ENCODE results near the gene ZCCHC17. TPM values are rescaled to one million over a fixed set of nuclear protein-coding genes. Genes with fewer than 3 reads are reported as not detected.
A peak's percentile ranks its signal among the peaks of the same experiment; 100 is the strongest.

The ZCCHC17 gene
- total RNA-seq, 1 donor from 2014 or later = 17.4 TPM

DNA sequence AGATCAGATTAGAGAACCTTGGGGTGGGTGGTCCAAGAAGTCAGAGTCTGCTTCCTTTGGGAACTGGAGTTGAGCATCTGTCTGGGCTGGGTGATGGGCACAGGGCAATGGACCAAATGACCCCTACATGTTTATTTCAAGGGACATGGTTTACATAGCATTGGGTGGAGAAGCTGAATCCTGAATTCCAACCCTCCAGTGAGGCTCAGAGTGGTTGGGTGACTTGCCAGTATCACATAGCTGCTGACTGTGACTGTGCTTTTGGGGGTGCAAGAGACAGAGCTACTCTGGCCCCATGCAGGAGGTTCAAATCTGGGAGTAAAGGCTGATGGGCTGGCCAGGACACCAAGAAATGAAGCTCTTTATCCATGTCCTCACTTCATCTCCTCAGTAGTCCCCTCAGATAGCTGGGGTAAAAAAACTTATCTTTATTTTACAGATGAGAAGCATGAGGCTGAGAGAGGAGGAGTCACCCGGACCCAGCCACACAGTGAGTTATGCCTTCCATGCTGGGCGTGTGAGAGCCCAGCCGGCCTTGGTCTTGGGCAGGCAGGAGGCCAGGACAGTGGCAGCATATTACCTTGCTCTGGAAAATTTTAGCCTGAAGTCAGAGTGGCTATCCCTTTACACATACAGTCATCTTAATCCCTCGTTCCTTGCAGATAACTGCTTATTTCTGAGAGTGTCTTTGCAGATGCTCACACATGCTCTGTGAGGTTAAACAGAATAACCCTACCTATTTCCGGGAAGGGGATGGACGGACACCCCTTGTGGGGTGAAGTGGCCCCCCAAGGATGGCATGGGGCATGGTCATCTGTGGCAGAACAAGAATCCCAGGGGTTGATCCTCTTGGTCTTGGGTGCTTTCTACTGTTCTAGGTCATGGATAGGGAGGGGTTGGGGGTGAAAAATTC, 113.4 kb downstream of the ZCCHC17 start:
- no peak for DNase-seq (ENCODE audit: extremely low spot score in 2 of 2)
- Histone ChIP-seq H3K27ac (no peak overlapping the region), H3K27me3 (no peaks in the 10 kb centered on the region), H3K4me3 (no peak overlapping the region), H3K4me1 (no peaks in the 10 kb centered on the region), H3K36me3 (no peaks in the 10 kb centered on the region), H3K9me3 (no peaks in the 10 kb centered on the region)
- TF ChIP-seq, protein P1, sequence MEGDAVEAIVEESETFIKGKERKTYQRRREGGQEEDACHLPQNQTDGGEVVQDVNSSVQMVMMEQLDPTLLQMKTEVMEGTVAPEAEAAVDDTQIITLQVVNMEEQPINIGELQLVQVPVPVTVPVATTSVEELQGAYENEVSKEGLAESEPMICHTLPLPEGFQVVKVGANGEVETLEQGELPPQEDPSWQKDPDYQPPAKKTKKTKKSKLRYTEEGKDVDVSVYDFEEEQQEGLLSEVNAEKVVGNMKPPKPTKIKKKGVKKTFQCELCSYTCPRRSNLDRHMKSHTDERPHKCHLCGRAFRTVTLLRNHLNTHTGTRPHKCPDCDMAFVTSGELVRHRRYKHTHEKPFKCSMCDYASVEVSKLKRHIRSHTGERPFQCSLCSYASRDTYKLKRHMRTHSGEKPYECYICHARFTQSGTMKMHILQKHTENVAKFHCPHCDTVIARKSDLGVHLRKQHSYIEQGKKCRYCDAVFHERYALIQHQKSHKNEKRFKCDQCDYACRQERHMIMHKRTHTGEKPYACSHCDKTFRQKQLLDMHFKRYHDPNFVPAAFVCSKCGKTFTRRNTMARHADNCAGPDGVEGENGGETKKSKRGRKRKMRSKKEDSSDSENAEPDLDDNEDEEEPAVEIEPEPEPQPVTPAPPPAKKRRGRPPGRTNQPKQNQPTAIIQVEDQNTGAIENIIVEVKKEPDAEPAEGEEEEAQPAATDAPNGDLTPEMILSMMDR (IDR thresholded peaks at IDR 0.05) = no peak
- no peak for TF ChIP-seq POLR2AphosphoS5 (IDR thresholded peaks at IDR 0.05; ENCODE audit: insufficient read depth in 1 of 2, low read depth in 1 of 2)
- TF ChIP-seq POLR2A (IDR thresholded peaks at IDR 0.05) = no peak
- intact Hi-C loops (cut with DNase I) = no loop called here

DNA sequence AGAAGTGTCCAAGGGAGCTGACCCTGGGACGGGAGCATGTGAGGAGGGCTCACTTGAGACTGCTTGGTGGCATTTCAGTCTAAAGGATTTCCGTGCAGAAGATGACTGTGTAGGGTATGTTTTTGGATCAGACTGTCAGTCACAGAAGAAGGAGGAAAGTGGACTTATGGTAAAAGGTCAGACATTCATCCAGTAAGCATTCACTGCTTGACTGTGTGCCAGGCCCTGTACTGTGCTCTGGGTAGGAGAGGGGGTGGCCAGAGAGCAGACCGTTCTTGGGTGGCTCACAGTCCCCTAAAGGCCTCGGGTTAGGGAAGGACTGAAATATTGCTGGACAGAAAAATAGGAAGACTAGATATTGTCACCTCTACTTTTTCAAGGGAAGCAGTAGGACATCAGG, 114.0 kb downstream of the ZCCHC17 start:
- no peak for DNase-seq (ENCODE audit: extremely low spot score in 2 of 2)
- H3K36me3 ChIP-seq = no peaks in the 10 kb centered on the region
- H3K27me3 ChIP-seq = no peaks in the 10 kb centered on the region
- H3K9me3 ChIP-seq = no peaks in the 10 kb centered on the region
- TF ChIP-seq, protein P1 (IDR thresholded peaks at IDR 0.05) = no peak
- TF ChIP-seq POLR2AphosphoS5 (IDR thresholded peaks at IDR 0.05; ENCODE audit: insufficient read depth in 1 of 2, low read depth in 1 of 2) (no peak), POLR2A (IDR thresholded peaks at IDR 0.05) (no peak)
- no peaks in the 10 kb centered on the region for H3K4me1 ChIP-seq
- no peak overlapping the region for H3K4me3 ChIP-seq
- no peak overlapping the region for H3K27ac ChIP-seq
- intact Hi-C loops (cut with DNase I) = no loop called here

DNA sequence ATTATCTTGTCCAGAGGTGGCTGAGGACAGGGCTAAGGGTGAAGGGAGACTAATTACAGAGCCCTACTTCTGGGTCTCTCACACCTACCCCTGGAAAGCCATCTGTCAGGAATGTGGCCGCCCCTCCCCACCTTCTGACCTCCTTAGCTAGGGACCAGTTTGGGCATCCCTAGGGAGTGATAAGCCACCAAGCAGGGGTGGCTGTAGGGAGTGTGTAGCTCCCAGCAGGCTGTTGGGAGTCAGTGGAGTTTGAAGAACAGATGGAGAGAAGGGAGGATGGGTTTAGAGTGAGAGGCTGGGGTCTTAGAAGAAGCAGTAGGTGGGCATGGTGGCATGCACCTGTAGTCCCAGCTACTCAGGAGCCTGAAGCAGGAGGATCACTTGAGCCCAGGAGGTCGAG, 115.4 kb downstream of the ZCCHC17 start:
- Histone ChIP-seq H3K4me3 (no peak overlapping the region), H3K9me3 (no peaks in the 10 kb centered on the region), H3K27ac (no peak overlapping the region), H3K27me3 (no peaks in the 10 kb centered on the region), H3K4me1 (no peaks in the 10 kb centered on the region), H3K36me3 (no peaks in the 10 kb centered on the region)
- intact Hi-C loops (cut with DNase I) = no loop called here
- TF ChIP-seq, protein P1 (IDR thresholded peaks at IDR 0.05) = no peak
- TF ChIP-seq POLR2AphosphoS5 (IDR thresholded peaks at IDR 0.05; ENCODE audit: insufficient read depth in 1 of 2, low read depth in 1 of 2) (no peak), POLR2A (IDR thresholded peaks at IDR 0.05) (no peak)
- no peak for DNase-seq (ENCODE audit: extremely low spot score in 2 of 2)

DNA sequence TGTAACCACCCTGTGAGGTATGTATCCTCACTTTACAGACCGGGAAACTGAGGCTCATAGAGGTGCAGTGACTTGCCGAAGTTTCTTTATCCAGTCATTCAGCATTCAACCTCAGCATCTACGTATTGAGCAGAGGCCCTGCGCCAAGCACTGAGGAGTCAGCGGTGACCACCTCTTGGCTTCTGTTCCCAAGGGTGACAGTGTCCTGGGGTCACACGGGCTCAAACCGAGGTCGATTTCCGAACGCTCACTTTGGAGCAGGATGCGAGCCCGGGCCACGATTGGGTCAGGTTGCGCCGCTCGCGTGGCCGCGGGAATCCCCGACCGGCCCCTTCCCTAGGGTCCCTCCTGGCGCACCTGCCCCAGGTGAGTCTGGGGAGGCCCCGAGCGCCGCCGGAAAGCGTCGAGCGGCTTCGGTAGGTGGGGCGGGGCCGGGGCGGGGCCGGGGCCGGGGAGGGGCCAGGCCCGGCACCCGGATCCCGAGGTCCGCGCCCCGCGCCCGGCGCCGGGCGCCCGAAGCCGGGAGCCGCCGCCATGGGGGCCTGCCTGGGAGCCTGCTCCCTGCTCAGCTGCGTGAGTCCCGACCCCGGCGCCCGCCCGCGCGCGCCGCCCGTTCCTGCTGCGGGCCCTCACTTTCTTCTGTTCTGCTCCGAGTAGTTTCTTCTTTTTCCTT, 116.0 kb downstream of the ZCCHC17 start, which contains the start of gene SERINC2:
Gene SERINC2 (plus strand): TSS at position 482 of the 673 bp plus-strand sequence. CDS start 53 bp downstream, at position 535.
- Histone ChIP-seq H3K27me3 (no peaks in the 10 kb centered on the region), H3K9me3 (no peaks in the 10 kb centered on the region), H3K27ac (peak within 1 kb of the TSS; percentile 66), H3K4me1 (no peaks in the 10 kb centered on the region), H3K36me3 (no peaks in the 10 kb centered on the region), H3K4me3 (peak within 1 kb of the TSS; percentile 64 to 74)
- TF ChIP-seq, protein P1 (IDR thresholded peaks at IDR 0.05) = no peak
- TF ChIP-seq POLR2AphosphoS5 (IDR thresholded peaks at IDR 0.05; ENCODE audit: insufficient read depth in 1 of 2, low read depth in 1 of 2) (no peak), POLR2A (IDR thresholded peaks at IDR 0.05) (no peak)
- intact Hi-C loops (cut with DNase I) = no loop called here
- DNase-seq (ENCODE audit: extremely low spot score in 2 of 2) = no peak

All from vagina (tissue), 2 donors.